ENCODE results near the gene GAS2L1. TPM values are rescaled to one million over a fixed set of nuclear protein-coding genes. Genes with fewer than 3 reads are reported as not detected.

GAS2L1 gene
- total RNA-seq, 3 donors from 2014 or later = 12.2 to 19.3 (median 15.7) TPM

DNA sequence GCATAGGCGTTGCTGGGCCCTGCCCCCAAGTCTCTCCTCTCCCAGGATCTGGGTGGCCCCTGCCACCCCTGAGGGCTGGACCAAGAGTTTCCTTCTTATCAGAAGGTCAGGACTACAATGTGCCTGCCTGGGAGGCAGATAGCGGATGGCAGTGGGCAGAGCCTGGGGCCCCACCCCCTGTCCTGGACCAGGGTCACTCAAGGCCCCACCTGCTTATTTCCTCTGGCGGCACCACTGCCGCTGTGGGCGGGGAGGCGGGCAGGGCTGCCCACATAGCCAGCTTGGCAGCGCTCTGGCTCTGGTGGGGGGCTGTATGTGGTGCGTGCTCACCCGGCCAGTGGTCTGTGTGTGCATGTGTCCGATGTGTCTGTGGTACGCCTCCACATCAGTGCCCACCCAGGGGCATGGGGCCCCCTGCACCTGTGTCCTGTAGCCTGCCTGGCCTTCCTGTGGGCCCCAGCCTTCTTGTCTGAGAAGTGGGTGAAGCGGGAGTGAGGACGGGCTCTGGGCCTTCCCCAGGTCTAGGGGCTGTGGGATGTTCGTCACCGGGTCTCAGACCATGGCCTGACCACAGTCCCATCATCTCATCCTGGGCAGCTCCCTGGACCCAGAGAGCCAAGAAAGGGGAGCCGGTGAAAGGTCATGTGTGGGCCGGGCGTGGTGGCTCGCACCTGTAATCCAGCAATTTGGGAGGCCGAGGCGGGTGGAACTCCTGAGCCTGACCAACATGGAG, 3.0 kb downstream of the GAS2L1 start:
- peak overlapping the region in 2 of 3 donors; percentile 9 to 74 for H3K4me3 ChIP-seq
- no peaks in the 10 kb centered on the region for H3K9me3 ChIP-seq
- H3K27ac ChIP-seq = peak overlapping the region; percentile 89 to 93
- H3K36me3 ChIP-seq = no peaks in the 10 kb centered on the region
- TF ChIP-seq POLR2AphosphoS5 (IDR thresholded peaks at IDR 0.05) (no peak), POLR2A (IDR thresholded peaks at IDR 0.05) (no peak)
- TF ChIP-seq, protein P1, sequence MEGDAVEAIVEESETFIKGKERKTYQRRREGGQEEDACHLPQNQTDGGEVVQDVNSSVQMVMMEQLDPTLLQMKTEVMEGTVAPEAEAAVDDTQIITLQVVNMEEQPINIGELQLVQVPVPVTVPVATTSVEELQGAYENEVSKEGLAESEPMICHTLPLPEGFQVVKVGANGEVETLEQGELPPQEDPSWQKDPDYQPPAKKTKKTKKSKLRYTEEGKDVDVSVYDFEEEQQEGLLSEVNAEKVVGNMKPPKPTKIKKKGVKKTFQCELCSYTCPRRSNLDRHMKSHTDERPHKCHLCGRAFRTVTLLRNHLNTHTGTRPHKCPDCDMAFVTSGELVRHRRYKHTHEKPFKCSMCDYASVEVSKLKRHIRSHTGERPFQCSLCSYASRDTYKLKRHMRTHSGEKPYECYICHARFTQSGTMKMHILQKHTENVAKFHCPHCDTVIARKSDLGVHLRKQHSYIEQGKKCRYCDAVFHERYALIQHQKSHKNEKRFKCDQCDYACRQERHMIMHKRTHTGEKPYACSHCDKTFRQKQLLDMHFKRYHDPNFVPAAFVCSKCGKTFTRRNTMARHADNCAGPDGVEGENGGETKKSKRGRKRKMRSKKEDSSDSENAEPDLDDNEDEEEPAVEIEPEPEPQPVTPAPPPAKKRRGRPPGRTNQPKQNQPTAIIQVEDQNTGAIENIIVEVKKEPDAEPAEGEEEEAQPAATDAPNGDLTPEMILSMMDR (IDR thresholded peaks at IDR 0.05) = no peak
- intact Hi-C loops (cut with DNase I; ENCODE audit: low total_unique reads) = loop anchor here (10.0 kb wide), 1 partner anchor 455 kb away; the partner anchor contains the start of genes UQCR10 and ZMAT5
- H3K27me3 ChIP-seq = peaks cover 0 to 14% of the 10 kb centered on the region in 2 donors
- no peak for DNase-seq (ENCODE audit: low spot score in 2 of 2)
- peaks cover 27 to 32% of the 10 kb centered on the region in 2 donors for H3K4me1 ChIP-seq

DNA sequence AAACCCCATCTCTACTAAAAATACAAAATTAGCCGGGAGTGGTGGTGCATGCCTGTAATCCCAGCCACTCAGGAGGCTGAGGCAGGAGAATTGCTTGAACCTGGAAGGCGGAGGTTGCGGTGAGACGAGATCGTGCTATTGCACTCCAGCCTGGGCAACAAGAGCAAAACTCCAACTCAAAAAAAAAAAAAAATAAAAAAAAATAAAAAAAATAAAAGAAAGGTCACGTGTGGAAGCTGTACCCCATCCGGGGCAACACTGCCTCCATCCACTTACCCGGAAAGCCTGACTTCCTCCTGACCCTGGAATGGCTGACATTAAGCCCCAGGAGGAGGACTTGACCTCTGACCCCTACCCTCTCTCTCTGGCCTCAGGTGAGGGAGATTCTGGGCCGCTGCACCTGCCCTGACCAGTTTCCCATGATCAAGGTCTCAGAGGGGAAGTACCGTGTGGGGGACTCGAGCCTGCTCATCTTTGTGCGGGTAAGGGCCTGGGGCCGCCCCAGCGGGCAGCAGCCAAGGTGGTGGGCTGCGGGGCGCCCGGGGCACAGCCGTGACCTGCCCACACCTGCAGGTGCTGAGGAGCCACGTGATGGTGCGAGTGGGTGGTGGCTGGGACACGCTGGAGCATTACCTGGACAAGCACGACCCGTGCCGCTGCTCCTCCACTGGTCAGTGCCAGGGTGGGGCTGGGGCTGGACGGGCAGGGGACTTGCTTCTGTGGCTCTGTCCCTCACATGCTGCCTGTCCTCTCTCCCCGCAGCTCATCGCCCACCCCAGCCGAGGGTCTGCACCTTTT, 3.8 kb downstream of the GAS2L1 start:
- Histone ChIP-seq H3K4me3 (peak overlapping the region in 2 of 3 donors; percentile 32 to 74), H3K27ac (peak overlapping the region; percentile 89 to 93), H3K9me3 (no peaks in the 10 kb centered on the region), H3K27me3 (peaks cover 0 to 18% of the 10 kb centered on the region in 2 donors), H3K36me3 (no peaks in the 10 kb centered on the region), H3K4me1 (peaks cover 33 to 37% of the 10 kb centered on the region in 2 donors)
- no peak for DNase-seq (ENCODE audit: low spot score in 2 of 2)
- TF ChIP-seq, protein P1 (IDR thresholded peaks at IDR 0.05) = no peak
- TF ChIP-seq POLR2A (IDR thresholded peaks at IDR 0.05) = no peak
- no peak for TF ChIP-seq POLR2AphosphoS5 (IDR thresholded peaks at IDR 0.05)
- intact Hi-C loops (cut with DNase I; ENCODE audit: low total_unique reads) = loop anchor here (10.0 kb wide), 1 partner anchor 455 kb away; the partner anchor contains the start of genes UQCR10 and ZMAT5

DNA sequence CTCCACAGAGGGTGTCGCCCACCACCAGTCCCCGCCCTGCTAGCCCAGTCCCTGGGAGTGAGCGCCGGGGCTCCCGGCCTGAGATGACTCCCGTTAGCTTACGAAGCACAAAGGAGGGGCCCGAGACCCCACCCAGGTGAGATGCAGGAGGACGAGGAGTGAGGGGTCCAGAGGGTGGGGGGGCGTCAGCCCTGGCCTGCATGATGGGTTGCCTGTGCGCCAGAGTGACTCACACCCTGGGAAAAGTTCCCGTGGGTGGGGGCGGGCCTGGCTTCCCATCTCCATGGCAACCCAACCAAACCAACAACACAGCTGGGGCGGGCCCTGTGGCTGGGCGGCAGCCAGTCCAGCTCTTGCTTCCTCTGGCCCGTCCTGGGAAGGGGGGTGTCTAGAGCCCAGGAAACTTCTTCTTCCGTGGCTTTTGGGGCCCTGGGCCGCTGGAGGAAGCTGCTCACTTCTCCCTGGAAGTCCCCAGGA, 4.5 kb downstream of the GAS2L1 start:
- TF ChIP-seq POLR2A (IDR thresholded peaks at IDR 0.05) = no peak
- peak; percentile 66 to 76 (median 75) for TF ChIP-seq POLR2AphosphoS5 (IDR thresholded peaks at IDR 0.05)
- DNase-seq (ENCODE audit: low spot score in 2 of 2) = peak; percentile 97
- peaks cover 36 to 37% of the 10 kb centered on the region in 2 donors for H3K4me1 ChIP-seq
- H3K36me3 ChIP-seq = no peaks in the 10 kb centered on the region
- no peaks in the 10 kb centered on the region for H3K9me3 ChIP-seq
- intact Hi-C loops (cut with DNase I; ENCODE audit: low total_unique reads) = loop anchor here (10.0 kb wide), 1 partner anchor 454 kb away; the partner anchor contains the start of genes UQCR10 and ZMAT5
- H3K27ac ChIP-seq = peak overlapping the region; percentile 89 to 93
- H3K27me3 ChIP-seq = peaks cover 0 to 18% of the 10 kb centered on the region in 2 donors
- peak overlapping the region; percentile 32 to 60 (median 35) for H3K4me3 ChIP-seq

DNA sequence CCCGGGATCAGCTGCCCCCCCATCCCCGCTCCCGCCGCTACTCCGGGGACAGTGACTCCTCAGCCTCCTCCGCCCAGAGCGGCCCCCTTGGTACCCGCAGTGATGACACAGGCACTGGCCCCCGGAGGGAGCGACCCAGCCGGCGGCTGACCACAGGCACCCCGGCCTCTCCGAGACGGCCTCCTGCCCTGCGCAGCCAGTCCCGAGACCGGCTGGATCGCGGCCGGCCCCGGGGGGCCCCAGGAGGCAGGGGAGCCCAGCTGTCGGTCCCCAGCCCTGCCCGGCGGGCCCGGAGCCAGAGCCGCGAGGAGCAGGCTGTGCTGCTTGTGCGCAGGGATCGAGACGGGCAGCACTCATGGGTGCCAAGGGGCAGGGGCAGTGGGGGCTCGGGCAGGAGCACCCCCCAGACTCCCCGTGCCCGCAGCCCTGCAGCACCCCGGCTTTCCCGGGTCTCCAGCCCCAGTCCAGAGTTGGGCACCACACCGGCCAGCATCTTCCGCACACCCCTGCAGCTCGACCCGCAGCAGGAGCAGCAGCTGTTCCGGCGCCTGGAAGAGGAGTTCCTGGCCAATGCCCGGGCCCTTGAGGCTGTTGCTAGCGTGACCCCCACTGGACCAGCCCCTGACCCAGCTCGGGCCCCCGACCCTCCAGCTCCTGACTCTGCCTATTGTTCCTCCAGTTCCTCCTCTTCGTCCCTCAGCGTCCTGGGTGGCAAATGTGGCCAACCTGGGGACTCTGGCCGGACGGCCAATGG, 5.2 kb downstream of the GAS2L1 start:
- no peak for TF ChIP-seq POLR2A (IDR thresholded peaks at IDR 0.05)
- TF ChIP-seq, protein P1 (IDR thresholded peaks at IDR 0.05) = no peak
- no peak for TF ChIP-seq POLR2AphosphoS5 (IDR thresholded peaks at IDR 0.05)
- H3K27ac ChIP-seq = peak overlapping the region; percentile 89 to 93
- peak in 1 of 2 donors; percentile 51 for DNase-seq (ENCODE audit: low spot score in 2 of 2)
- no peaks in the 10 kb centered on the region for H3K36me3 ChIP-seq
- peak overlapping the region; percentile 32 to 60 (median 35) for H3K4me3 ChIP-seq
- H3K9me3 ChIP-seq = no peaks in the 10 kb centered on the region
- H3K4me1 ChIP-seq = peaks cover 33 to 37% of the 10 kb centered on the region in 2 donors
- intact Hi-C loops (cut with DNase I; ENCODE audit: low total_unique reads) = loop anchor here (10.0 kb wide), 1 partner anchor 453 kb away; the partner anchor contains the start of genes UQCR10 and ZMAT5
- peaks cover 2 to 18% of the 10 kb centered on the region in 2 donors for H3K27me3 ChIP-seq
